GM18505 (cell line): ENCODE data around the gene MPI.
A peak's percentile ranks its signal among the peaks of the same experiment; 100 is the strongest.

Source experiments
- ATAC-seq: cut with Tn5 transposase; IDR thresholded peaks from one replicate; pipeline ENCODE4 v1.9.1; 2021; ENCODE audit not compliant: unreplicated experiment
- POLR2A ChIP-seq: IDR thresholded peaks from 4 replicates; pipeline ENCODE4 v1.6.1; 2011; ENCODE audit warnings: borderline replicate concordance; ENCODE audit not compliant: insufficient read depth, insufficient read length; ENCODE audit errors: extremely low read depth

Gene MPI

DNA sequence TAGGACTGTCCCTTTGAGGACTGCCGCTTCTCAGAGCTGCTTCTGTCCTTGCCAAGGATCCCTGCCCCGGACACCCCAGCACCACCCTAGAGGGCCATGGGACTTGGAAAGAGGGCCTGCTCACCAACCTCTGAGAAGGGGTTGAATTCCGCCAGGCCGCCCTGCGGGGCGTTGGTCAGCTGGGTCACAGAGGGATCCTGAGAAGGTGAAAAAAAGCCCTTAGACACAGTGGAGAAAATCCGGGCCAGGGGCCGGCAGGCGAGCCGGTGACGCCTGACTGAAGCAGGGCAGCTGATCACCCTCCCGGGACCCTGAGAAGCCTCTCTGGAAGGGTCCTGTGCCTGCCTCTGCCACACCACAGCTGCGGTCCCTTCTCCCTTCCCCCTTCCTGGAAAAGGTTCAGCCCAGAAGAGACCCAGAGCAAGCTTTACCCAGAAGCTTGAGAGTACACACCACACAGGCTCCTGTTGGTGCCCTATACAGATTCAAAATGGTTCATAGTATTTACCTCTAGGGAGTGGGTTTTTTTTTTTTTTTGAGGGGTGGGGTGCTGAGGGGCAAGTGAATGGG is 35.3 kb upstream of the MPI start:
- no peak for TF ChIP-seq POLR2A
- no peak for ATAC-seq

DNA sequence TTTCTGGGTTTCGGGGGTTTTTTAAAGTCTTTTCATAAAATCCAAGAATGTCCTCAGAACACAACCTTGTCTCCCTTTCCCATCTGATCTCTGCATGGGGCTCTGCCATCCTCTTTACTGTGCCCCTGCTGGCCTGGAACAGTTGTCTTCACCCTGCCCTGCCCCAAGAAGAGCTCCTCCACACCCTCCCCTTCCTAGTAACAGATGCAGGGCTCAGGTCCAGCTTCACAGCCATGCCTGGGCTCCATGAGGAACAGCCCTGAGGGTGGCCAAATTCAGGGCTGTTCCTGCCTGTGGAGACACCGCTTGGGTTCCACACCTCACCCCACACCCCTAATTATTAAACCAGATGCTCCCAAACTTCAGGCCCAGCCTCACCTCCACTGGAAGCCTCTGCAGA is 34.0 kb upstream of the MPI start:
- no peak for TF ChIP-seq POLR2A
- no peak for ATAC-seq

DNA sequence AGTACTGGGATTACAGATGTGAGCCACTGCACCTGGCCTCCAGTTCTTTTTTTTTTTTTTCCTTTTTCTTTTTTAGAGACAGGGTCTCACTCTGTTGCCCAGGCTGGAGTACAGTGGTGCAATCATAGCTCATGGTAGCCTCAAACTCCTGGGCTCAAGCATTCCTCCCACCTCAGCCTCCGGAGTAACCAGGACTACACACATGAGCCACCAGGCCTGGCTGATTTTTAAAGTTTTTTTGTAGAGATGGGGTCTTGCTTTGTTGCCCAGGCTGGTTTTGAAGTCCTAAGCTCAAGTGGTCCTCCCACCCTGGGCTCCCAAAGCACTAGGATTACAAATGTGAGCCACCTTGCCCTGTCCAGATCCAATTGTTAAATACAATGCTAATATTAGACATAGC is 33.3 kb upstream of the MPI start:
- no peak for TF ChIP-seq POLR2A
- ATAC-seq = no peak

DNA sequence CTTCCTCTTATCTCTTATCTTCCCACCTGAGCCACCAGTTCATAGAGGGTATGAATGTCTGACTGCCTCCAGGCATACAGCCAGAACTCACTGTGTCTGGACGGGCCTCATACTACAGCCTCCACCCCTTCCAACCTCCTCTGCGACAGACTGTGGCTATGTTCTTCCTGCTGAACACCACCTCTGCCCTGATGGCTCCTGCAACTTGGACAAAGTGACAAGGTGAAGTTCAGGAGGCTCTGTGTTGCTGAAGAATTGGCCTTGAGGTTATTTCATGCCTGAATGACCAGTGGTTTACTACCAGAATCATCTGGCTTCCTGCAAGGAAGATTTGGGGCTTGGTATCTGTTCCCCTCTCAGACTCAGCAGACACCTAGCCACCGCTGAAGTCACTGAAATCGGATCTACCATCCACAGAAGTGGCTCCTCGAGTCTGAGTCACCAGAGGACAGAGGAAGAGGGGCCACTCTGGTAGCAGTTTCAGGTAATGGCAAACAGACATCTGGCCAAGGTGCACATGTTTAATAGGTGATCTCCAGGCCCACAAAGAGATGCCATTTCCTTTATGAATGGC is 32.7 kb upstream of the MPI start:
- peak; percentile 56 for ATAC-seq
- no peak for TF ChIP-seq POLR2A

DNA sequence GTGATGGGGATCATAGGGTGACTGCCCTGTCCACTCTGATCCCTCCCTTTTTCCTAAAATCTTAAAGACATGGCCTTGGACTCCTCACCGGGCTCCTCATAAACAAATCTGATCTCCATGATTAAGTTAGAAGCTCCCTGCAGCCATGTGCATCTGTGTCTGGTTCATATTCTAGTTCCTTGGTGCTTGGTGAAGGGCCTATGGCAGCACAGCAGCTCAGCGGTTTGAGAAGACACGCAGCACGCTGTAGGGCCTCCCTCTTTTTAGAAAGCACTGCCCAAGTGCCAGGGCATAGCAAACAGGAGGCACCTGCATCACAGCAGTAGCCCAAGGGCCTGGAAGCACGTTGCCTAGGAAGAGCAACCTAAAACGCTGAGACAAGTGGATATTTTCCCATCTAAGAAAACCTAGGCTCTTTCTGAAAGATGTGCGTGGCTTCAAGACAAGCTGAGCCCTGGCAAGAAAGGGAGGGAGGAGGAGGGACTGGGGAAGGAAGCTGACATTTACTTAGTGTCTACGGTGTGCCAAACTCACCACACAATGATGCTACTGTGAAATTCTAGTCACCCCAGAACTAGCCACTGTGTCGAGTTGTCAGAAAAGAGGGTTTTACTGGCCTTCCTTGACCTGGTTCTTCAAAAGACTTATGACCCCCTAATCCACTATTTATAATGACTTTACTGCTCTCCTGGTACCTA is 32.0 kb upstream of the MPI start:
- no peak for ATAC-seq
- TF ChIP-seq POLR2A = no peak

DNA sequence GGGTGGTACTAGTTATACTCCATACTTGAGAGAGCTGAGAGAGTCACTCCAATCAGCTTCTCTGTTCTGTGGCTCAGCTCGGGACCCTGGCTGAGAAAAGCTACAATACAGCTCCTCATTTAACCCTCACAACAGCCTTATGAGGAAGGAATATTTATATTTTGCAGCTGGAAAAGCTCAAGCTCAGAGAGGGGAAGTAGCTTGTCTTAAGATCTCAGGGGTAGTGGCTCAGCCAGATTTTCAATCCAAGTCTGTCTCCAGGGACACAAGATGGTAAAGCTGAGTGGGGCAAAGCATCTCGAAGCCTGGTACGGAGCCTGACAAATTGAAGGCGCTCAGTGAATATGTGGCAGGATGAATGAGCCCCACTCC is 31.5 kb upstream of the MPI start:
- no peak for TF ChIP-seq POLR2A
- ATAC-seq = no peak

DNA sequence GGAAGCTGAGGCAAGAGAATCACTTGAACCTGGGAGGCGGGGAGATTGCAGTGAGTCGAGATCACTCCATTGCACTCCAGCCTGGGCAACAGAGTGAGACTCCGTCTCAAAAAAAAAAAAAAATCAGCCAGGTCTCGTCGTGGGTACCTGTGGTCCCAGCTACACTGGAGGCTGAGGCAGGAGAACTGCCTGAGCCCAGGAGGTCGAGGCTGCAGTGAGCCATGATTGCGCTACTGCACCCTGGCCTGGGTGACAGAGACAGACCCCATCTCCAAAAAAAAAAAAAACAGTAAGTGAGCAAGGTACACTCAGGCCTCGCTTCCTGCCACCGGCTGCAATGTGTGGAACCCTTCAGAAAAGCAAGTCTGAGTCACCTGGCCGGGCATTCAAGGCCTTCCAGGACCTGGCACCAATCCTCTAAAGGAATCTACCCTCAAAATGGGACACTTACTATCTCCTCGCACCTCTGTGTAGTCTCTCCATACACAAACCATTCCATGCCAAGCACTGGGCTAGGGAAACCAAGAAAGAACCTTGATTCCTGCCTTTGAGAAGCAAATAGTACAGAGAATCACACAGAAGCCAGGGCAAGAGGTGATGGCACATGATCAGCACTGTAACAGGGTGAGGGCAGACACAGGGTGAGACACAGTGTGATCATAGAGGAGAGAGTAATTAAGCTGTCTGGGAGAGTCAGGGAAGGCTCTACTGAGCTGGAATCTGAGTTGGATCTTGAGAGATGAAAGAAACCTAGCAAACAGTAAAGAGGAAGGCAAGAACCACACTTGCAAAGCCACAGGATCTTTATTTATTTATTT is 26.4 kb upstream of the MPI start:
- no peak for ATAC-seq
- no peak for TF ChIP-seq POLR2A

DNA sequence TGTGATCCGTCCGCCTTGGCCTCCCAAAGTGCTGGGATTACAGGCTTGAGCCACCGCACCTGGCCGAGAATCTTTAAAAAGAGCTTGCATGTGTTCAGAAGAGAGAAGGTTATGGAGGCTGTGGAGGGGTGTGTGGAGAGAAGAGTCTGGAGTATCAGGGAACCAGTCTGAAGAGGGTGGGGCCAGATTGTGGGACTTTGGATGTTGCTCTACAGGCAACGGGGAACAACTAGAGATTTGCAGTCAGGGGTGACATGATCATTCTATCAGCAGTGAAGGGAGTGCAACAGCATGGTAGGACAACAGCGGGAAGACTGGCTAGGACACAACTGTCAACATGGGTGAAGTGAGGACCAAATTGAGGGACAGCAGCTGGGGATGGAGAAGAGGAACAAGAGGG is 25.5 kb upstream of the MPI start:
- no peak for ATAC-seq
- no peak for TF ChIP-seq POLR2A

DNA sequence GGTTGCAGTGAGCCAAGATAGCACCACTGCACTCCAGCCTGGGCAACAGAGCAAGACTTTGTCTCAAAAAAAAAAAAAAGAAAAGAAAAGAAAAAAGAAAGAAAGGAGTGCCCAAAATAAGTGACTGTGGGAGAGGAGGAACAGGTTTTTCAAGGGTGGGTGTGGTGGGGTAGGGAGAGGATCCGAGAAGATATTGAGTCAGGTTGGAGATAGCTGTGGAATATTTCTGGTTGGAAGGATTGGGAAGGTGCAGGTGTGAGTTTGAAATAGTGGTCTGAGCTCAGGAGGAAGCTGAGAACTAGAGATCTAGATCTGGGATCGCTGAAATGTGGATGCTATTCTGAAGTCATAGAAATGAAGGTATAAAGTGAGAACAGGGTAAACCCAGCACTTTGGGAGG is 24.5 kb upstream of the MPI start:
- ATAC-seq = no peak
- no peak for TF ChIP-seq POLR2A

DNA sequence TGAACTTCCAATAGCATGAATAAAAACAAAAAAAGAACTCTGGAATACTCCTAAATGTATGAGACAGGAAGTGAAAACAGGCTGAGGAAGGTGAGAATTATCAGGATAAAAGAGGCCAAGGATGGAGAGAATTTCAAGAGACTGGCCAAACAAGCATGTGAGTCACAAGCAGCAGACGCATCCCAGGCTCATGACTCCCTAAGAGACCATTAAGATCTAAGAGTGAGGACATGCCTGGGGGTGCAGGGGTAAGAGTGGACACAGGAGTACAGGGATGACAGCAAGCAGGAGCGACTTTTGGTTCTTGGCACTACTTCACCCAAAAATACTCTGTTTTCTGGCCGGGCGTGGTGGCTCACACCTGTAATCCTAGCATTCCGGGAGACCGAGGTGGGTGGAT is 23.8 kb upstream of the MPI start:
- no peak for ATAC-seq
- TF ChIP-seq POLR2A = no peak

DNA sequence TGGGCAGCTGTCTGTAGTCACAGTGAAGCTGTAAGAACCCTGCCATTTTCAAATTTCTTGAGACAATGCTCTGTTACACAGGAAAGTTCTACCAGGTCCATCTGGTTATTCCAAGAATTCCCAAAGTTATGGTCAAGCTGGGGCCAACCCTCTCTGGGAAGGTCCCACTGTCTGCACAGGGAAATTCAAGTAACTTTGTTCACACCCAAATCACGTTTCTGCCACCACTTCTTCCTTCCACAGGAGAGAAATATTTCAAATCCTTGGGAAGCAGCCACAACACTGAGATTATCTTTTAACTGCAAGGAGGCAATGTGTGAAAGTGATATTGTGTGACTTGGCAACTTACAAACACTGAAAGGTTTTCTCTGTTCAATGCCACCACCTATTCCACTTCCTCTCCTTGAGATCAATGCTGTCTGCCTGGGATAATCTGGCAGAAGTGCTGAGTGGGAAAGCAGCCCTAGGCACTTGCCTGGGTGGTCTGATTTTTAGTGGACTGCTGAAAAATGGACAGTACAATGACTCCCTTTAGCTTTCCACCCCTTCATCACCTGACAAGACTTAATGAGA is 22.3 kb upstream of the MPI start:
- ATAC-seq = no peak
- TF ChIP-seq POLR2A = no peak

DNA sequence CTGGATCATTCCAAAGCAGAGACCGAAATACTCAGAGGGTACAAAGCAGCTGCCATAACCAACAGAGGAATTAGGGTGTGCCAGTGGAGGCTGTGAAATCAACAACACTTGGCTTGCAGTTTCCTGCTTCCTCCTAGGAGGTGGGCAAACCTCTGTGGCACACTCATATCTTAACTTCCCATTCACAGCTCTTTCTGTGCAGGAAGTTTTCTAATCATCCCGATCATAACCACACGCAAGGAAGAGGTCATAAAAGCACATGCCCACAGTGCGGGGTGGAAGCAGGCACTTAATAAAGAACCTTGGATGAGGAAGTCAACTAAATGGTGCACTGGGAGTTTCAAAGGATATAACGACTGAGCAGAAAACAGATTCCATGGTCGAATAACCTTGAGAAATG is 21.8 kb upstream of the MPI start:
- TF ChIP-seq POLR2A = no peak
- ATAC-seq = no peak

DNA sequence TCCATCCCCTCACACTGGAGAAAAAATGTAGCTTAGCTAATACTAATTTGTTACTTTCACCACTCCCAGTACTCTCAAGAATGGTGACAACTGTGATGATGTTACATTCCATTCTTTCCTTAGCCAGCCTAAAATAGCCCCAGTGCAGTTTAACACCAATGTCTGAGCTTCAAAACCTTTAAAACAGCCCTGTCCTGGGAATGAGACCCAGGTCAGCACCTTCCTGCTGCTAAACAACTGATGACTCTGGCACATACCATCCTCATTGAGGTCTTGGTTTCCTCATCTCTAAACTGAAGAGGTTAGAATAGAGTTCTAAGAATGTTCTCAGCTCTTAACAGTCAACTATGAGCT is 20.5 kb upstream of the MPI start:
- no peak for TF ChIP-seq POLR2A
- no peak for ATAC-seq
